Measurements from ENCODE around the gene SPIRE1. TPM values are rescaled to one million over a fixed set of nuclear protein-coding genes. Genes with fewer than 3 reads are reported as not detected.

SPIRE1 gene
- total and polyA plus RNA-seq, 7 donors, result 15.5 to 82.3 (median 39.6) TPM

DNA sequence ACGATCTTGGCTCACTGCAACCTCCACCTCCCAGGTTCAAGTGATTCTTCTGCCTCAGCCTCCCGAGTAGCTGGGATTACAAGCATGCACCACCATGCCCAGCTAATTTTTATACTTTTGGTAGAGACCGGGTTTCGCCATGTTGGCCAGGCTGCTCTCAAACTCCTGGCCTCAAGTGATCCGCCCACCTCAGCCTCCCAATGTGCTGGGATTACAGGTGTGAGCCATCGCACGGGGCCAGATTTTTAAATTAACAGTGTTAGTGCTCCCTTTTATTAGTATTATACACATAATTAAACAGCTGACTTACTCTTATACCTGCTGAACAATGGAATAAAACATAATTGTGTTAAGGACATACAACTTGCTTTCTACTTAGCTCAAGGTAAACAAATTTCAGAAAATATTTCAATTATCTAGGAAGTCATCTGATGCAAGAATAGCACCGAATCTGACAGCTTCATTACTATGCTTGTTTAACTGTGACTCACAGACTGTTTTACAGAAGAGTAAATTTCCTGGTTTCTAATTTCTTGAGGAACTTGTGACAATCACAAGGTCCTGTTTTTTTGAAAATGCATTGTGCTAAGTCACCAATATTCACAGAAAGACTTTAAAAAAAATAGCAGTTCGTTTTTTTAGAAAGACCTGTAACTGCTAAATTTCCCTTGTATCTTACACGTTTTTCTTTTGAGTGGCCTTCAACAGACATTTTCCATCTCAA lies 51.2 kb downstream of the SPIRE1 start:
- peak overlapping the region; percentile 53 for H3K27ac ChIP-seq

DNA sequence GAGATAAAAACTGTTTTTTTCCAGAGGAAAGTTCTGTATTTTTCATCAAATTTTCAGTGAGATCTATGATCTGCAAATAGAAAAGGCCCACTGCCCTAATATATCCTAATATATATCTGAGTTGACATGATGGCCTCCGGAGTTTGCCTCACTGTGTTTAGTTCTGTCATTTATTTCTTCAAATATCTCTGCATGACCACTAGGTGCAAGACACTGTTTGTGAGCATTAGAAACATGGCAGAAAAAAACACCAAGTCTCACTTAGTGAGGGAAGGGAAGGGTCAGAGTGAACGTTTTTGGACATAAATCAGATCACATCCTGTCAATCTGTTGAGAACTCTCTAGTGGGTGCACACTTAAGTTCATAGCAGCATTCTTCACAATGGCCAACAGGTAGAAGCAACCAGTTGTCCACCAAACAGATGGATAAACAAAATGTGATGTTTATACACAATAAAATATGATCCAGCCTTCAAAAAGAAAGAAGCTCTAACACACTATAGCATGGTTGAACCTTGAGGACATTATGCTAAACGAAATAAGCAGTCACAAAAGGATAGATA lies 53.4 kb downstream of the SPIRE1 start:
- 68 to 77% (median 73%) methylated on average over 3 of the region's 3 CpGs for WGBS, 3 donors
- intact Hi-C loops (cut with DNase I), result no loop called here
- ATAC-seq, result no peak

More for the DNA sequence above, 51.2 kb downstream of the SPIRE1 start:
- TF ChIP-seq, protein P1, sequence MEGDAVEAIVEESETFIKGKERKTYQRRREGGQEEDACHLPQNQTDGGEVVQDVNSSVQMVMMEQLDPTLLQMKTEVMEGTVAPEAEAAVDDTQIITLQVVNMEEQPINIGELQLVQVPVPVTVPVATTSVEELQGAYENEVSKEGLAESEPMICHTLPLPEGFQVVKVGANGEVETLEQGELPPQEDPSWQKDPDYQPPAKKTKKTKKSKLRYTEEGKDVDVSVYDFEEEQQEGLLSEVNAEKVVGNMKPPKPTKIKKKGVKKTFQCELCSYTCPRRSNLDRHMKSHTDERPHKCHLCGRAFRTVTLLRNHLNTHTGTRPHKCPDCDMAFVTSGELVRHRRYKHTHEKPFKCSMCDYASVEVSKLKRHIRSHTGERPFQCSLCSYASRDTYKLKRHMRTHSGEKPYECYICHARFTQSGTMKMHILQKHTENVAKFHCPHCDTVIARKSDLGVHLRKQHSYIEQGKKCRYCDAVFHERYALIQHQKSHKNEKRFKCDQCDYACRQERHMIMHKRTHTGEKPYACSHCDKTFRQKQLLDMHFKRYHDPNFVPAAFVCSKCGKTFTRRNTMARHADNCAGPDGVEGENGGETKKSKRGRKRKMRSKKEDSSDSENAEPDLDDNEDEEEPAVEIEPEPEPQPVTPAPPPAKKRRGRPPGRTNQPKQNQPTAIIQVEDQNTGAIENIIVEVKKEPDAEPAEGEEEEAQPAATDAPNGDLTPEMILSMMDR (IDR thresholded peaks at IDR 0.05), result no peak
- WGBS, 3 donors, result 65 to 81% (median 73%) methylated on average over 10 of the region's 10 CpGs
- no peaks in the 10 kb centered on the region for H3K9me3 ChIP-seq
- no peak for DNase-seq
- no peak overlapping the region for H3K4me3 ChIP-seq
- H3K4me1 ChIP-seq, result no peaks in the 10 kb centered on the region
- intact Hi-C loops (cut with DNase I), result no loop called here
- H3K27me3 ChIP-seq (ENCODE audit: insufficient read depth in 3 of 3, low read length in 2 of 3), result no peaks in the 10 kb centered on the region
- H3K36me3 ChIP-seq (ENCODE audit: insufficient read depth in 1 of 2, low read depth in 1 of 2), result no peaks in the 10 kb centered on the region
- ATAC-seq, result peak in 1 of 4 donors; percentile 60

DNA sequence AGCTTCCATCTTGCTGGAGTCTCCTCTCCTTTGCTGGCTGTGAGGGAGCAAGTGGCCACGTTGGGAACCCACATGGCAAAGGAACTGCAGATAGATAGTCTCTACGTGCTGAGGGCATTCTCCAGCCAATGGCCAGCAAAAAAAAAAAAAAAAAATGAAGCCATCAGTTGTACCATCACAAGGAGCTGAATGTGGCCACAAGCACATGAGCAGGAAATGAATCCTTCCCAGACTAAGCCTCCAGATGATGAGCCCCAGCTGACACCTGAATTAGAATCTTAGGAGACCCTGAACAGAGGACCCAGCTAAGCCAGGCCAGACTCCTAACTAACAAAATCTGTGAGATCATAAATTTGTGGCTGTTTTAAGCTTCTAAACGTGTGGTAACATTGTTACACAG lies 57.9 kb downstream of the SPIRE1 start:
- Histone ChIP-seq H3K4me1 (peaks cover 22% of the 10 kb centered on the region), H3K4me3 (no peak overlapping the region), H3K27me3 (ENCODE audit: insufficient read depth in 3 of 3, low read length in 2 of 3) (no peaks in the 10 kb centered on the region), H3K36me3 (ENCODE audit: insufficient read depth in 1 of 2, low read depth in 1 of 2) (no peaks in the 10 kb centered on the region), H3K27ac (no peak overlapping the region), H3K9me3 (no peaks in the 10 kb centered on the region)
- DNase-seq (no peak), ATAC-seq (no peak)
- TF ChIP-seq, protein P1 (IDR thresholded peaks at IDR 0.05), result no peak
- WGBS, 3 donors, result 71 to 83% (median 72%) methylated on average over 3 of the region's 3 CpGs
- intact Hi-C loops (cut with DNase I), result no loop called here

More for the DNA sequence above, 53.4 kb downstream of the SPIRE1 start:
- DNase-seq, result no peak
- no peaks in the 10 kb centered on the region for H3K36me3 ChIP-seq (ENCODE audit: insufficient read depth in 1 of 2, low read depth in 1 of 2)
- H3K4me1 ChIP-seq, result peaks cover 3% of the 10 kb centered on the region
- H3K27me3 ChIP-seq (ENCODE audit: insufficient read depth in 3 of 3, low read length in 2 of 3), result no peaks in the 10 kb centered on the region
- TF ChIP-seq, protein P1 (IDR thresholded peaks at IDR 0.05), result no peak
- no peak overlapping the region for H3K27ac ChIP-seq
- no peak overlapping the region for H3K4me3 ChIP-seq
- no peaks in the 10 kb centered on the region for H3K9me3 ChIP-seq

DNA sequence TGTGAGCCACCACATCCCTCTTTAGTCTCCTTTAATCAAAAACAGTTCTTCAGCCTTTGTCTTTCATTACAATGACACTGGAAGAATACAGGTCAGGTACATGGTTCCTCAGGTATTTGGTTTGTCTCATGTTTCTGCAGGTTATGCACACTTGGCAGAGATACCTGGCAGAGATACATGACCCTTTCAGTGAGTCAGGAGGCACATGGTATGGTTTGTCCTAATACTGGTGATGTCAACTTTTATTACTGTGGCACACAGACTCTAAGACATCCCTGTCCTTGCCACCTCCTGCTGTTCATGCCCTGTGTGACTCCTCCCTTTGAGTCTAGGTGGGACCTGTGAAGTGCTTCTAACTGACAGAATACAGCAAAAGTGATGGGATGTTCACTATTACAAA lies 58.4 kb downstream of the SPIRE1 start:
- H3K27ac ChIP-seq, result no peak overlapping the region
- no peak overlapping the region for H3K4me3 ChIP-seq
- no peak for DNase-seq
- no peaks in the 10 kb centered on the region for H3K36me3 ChIP-seq (ENCODE audit: insufficient read depth in 1 of 2, low read depth in 1 of 2)
- H3K27me3 ChIP-seq (ENCODE audit: insufficient read depth in 3 of 3, low read length in 2 of 3), result no peaks in the 10 kb centered on the region
- H3K4me1 ChIP-seq, result peaks cover 22% of the 10 kb centered on the region
- no peaks in the 10 kb centered on the region for H3K9me3 ChIP-seq
- TF ChIP-seq, protein P1 (IDR thresholded peaks at IDR 0.05), result no peak
- intact Hi-C loops (cut with DNase I), result no loop called here
- ATAC-seq, result peak; percentile 64 to 70 (median 66)
